Mesothelial cell of epicardium (in vitro differentiated cells): Measurements from ENCODE around the gene CUTA. TPM values are rescaled to one million over a fixed set of nuclear protein-coding genes. Genes with fewer than 3 reads are reported as not detected.

Experiments
- DNase-seq, 2 experiments: peaks; one replicate each; pipeline ENCODE4 v3.0.0; 2021; ENCODE audit warnings: low spot score in 2 of 2; ENCODE audit not compliant: unreplicated experiment in 2 of 2
- H3K27ac Mint-ChIP-seq: 2 replicates; pipeline ENCODE4 v1.8.0; 2021; ENCODE audit warnings: mixed read lengths
- H3K27me3 Mint-ChIP-seq: 2 replicates; pipeline ENCODE4 v1.8.0; 2021; ENCODE audit warnings: low read depth, mixed read lengths
- H3K36me3 Mint-ChIP-seq: 2 replicates; pipeline ENCODE4 v1.8.0; 2021; ENCODE audit warnings: mixed read lengths
- H3K4me1 Mint-ChIP-seq: 2 replicates; pipeline ENCODE4 v1.8.0; 2021; ENCODE audit warnings: mixed read lengths
- H3K4me3 Mint-ChIP-seq: 2 replicates; pipeline ENCODE4 v1.8.0; 2021; ENCODE audit warnings: mild to moderate bottlenecking, moderate library complexity, mixed read lengths
- H3K9me3 Mint-ChIP-seq: 2 replicates; pipeline ENCODE4 v1.8.0; 2021; ENCODE audit warnings: mixed read lengths
- CTCF ChIP-seq: fragments of 200-600 bp; sonication (generic); IDR thresholded peaks from one replicate; pipeline ENCODE4 v1.5.0; 2021; ENCODE audit warnings: antibody characterized with exemption; ENCODE audit not compliant: unreplicated experiment
- total RNA-seq: library from RNA; stranded (reverse); gene quantifications from 3 replicates; pipeline ENCODE4 v1.2.1, GENCODE V29; 2021

Gene CUTA
- total RNA-seq, 1 donor from 2014 or later = 239 TPM

DNA sequence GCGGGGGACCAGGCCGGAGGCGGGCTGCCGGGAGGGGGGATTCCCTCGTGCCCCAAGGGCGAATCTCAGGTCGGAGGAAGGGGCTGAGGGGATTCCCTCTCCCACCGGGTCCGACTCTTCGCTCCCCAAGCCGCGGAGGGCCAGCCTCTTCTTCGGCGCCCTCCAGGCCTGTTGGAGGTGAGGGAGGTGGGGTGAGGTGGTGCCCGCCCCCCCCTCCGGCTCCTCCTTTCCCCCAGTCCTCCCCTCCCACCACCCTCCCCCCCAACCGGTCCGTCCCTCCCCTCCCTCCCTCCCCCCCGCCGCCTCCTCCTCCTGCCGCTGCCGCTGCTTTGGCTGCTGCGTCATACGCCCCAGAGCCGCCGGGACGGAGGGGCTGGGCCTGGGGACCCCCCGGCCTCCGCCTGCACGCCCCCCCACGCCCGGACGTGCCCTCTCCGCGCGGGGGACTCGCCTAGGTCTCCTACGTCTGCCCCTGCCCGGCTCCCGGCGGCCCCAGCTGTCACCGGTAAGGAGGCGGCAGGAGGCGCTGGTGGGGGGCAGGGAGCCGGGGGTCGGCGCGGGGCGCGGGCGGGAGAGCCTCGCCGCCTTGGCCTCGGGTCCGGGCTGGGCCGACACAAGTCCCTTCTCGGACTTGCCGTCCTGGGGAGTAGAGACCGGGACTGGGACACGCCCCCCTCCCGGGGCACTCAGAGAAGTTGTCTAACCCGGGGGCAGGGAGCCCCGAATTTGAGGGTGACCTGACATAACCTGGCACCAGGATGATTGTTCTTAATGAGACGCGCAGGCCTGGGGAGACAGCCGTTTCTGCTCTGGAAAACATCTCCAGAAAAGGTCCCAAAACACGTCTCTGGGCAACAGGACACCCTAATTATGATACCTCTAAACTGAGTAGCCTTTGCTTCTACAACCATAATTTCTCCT lies 6.9 kb downstream of the CUTA start, which contains the start of gene PHF1:
TSS of gene PHF1 (plus strand) at position 304 of the 921 bp plus-strand sequence. CDS start 1,250 bp downstream, outside the sequence.
- peak within 1 kb of the TSS; percentile 86 for H3K4me3 Mint-ChIP-seq
- H3K9me3 Mint-ChIP-seq = no peaks in the 10 kb centered on the region
- H3K4me1 Mint-ChIP-seq = peaks cover 19% of the 10 kb centered on the region
- peaks cover 7% of the 10 kb centered on the region for H3K36me3 Mint-ChIP-seq
- peak in 1 of 2 experiments; percentile 56 for DNase-seq
- no peak for TF ChIP-seq CTCF
- no peaks in the 10 kb centered on the region for H3K27me3 Mint-ChIP-seq
- H3K27ac Mint-ChIP-seq = peak within 1 kb of the TSS; percentile 98

GRCh38 chr6:33410050-33410710 lies 7.7 kb downstream of the CUTA start:
- TF ChIP-seq CTCF = no peak
- H3K27ac Mint-ChIP-seq = peak overlapping the region; percentile 98
- no peaks in the 10 kb centered on the region for H3K9me3 Mint-ChIP-seq
- peaks cover 13% of the 10 kb centered on the region for H3K4me1 Mint-ChIP-seq
- H3K4me3 Mint-ChIP-seq = peak overlapping the region; percentile 86
- no peaks in the 10 kb centered on the region for H3K27me3 Mint-ChIP-seq
- peak; percentile 96 to 97 for DNase-seq
- H3K36me3 Mint-ChIP-seq = peaks cover 2% of the 10 kb centered on the region

DNA sequence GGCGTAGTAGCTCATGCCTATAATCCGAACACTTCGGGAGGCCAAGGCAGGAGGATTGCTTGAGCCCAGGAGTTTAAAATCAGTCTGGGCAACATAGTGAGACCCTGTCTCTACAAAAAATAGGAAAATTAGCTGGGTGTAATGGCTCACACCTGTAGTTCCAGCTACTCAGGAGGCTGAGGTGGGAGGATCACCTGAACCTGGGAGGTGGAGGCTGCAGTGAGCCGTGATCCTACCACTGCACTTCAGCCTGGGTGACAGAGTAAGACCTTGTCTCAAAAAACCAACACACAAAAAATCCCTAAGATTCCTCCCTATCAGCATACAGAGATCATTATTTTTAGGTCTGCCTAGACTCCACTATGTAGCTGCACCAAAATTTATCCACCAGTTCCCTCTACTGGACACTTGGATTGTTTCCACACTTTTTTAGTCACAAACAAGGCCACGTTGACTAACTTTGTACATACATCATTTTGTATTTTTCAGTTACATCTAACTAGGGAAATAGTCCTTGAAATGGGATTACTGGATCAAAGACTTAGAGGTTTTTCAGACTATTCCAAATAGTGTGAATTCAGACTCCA lies 10.7 kb downstream of the CUTA start:
- H3K27me3 Mint-ChIP-seq = no peaks in the 10 kb centered on the region
- DNase-seq = no peak
- peaks cover 11% of the 10 kb centered on the region for H3K4me1 Mint-ChIP-seq
- H3K9me3 Mint-ChIP-seq = no peaks in the 10 kb centered on the region
- no peak overlapping the region for H3K4me3 Mint-ChIP-seq
- no peak for TF ChIP-seq CTCF
- H3K27ac Mint-ChIP-seq = no peak overlapping the region
- peaks cover 9% of the 10 kb centered on the region for H3K36me3 Mint-ChIP-seq

DNA sequence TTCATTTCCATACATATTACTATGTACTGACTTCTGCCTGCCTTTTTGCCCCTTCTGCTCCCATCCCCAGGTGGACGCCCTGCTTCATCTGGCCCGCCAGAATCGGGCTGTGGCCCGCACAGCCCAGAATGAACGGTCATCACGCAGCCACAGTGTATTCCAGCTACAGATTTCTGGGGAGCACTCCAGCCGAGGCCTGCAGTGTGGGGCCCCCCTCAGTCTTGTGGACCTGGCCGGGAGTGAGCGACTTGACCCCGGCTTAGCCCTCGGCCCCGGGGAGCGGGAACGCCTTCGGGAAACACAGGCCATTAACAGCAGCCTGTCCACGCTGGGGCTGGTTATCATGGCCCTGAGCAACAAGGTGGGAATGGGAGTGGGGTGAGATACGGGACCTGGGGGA lies 11.8 kb downstream of the CUTA start:
- Mint-ChIP-seq H3K9me3 (no peaks in the 10 kb centered on the region), H3K4me3 (no peak overlapping the region), H3K4me1 (peaks cover 6% of the 10 kb centered on the region), H3K36me3 (peaks cover 9% of the 10 kb centered on the region), H3K27ac (no peak overlapping the region), H3K27me3 (no peaks in the 10 kb centered on the region)
- no peak for TF ChIP-seq CTCF
- no peak for DNase-seq

DNA sequence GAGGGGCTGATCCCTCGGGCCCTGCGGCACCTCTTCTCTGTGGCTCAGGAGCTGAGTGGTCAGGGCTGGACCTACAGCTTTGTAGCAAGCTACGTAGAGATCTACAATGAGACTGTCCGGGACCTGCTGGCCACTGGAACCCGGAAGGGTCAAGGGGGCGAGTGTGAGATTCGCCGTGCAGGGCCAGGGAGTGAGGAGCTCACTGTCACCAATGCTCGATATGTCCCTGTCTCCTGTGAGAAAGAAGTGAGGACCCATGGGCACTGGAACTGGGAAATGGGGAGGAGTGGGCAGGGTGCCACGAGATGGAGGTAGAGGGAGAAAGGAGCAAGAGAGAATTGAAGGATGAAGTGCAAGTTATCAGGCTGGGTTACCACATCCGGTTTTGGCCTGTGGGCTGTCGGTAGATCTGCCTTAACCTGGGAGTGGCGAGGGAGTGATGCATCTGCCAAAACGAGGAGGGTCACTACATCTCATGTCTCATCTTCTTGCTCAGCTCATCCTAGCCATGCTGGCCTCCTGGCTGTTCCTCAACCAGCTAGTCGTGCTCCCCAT lies 12.4 kb downstream of the CUTA start:
- Mint-ChIP-seq H3K27me3 (no peaks in the 10 kb centered on the region), H3K36me3 (peaks cover 9% of the 10 kb centered on the region), H3K27ac (no peak overlapping the region), H3K9me3 (no peaks in the 10 kb centered on the region), H3K4me1 (peaks cover 6% of the 10 kb centered on the region), H3K4me3 (no peak overlapping the region)
- no peak for TF ChIP-seq CTCF
- no peak for DNase-seq
